ENCODE data around the gene PDLIM5.

DNA sequence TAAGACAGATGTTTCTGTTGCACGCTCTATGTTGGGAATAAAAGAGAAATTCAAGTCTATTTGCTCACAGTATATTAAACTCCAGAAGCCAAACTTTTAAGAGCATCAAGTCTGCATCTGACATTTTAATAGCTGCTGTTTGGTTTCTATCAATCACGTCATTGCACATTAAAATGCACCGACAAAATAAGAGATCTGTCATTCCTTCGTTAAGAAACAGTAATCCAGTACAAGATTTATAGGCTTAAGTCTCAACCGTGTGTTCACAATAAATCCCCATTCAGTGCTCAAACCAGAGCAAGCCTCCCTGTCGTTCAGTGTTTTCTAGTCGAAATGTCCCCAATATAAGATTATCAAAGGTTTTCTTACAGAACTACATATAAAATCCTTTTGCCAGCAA is 217.0 kb downstream of the PDLIM5 start:
- TF ChIP-seq POLR2A (IDR thresholded peaks at IDR 0.05), result no peak
- TF ChIP-seq, protein P1, sequence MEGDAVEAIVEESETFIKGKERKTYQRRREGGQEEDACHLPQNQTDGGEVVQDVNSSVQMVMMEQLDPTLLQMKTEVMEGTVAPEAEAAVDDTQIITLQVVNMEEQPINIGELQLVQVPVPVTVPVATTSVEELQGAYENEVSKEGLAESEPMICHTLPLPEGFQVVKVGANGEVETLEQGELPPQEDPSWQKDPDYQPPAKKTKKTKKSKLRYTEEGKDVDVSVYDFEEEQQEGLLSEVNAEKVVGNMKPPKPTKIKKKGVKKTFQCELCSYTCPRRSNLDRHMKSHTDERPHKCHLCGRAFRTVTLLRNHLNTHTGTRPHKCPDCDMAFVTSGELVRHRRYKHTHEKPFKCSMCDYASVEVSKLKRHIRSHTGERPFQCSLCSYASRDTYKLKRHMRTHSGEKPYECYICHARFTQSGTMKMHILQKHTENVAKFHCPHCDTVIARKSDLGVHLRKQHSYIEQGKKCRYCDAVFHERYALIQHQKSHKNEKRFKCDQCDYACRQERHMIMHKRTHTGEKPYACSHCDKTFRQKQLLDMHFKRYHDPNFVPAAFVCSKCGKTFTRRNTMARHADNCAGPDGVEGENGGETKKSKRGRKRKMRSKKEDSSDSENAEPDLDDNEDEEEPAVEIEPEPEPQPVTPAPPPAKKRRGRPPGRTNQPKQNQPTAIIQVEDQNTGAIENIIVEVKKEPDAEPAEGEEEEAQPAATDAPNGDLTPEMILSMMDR (IDR thresholded peaks at IDR 0.05), result no peak
